Tibial nerve (tissue), 4 donors: ENCODE measurements around the gene AP2A2.

ENCODE experiments used
- EP300 ChIP-seq, 2 donors: sonication (generic); formaldehyde crosslinking; IDR thresholded peaks; one replicate each; pipeline ENCODE4 v1.6.1; 2017; ENCODE audit warnings: antibody characterized with exemption in 2 of 2, mild to moderate bottlenecking in 1 of 2
- POLR2A ChIP-seq, 2 donors: fragments of 450-650 bp; IDR thresholded peaks; one replicate each; pipeline ENCODE4 v1.6.1; 2017; ENCODE audit warnings: antibody characterized with exemption in 2 of 2, mild to moderate bottlenecking in 2 of 2, moderate library complexity in 2 of 2
- TF ChIP-seq, protein P1 (sequence below), 5 experiments: fragments of 200-600 bp in 3 of 5; fragments of 450-650 bp in 2 of 5; sonication (generic) in 3 of 5; IDR thresholded peaks; one replicate each; pipeline ENCODE4 v1.5.1; 2016 to 2019; ENCODE audit warnings: antibody characterized with exemption in 5 of 5, mild to moderate bottlenecking in 3 of 5, moderate library complexity in 2 of 5

- TF ChIP-seq, protein P1, sequence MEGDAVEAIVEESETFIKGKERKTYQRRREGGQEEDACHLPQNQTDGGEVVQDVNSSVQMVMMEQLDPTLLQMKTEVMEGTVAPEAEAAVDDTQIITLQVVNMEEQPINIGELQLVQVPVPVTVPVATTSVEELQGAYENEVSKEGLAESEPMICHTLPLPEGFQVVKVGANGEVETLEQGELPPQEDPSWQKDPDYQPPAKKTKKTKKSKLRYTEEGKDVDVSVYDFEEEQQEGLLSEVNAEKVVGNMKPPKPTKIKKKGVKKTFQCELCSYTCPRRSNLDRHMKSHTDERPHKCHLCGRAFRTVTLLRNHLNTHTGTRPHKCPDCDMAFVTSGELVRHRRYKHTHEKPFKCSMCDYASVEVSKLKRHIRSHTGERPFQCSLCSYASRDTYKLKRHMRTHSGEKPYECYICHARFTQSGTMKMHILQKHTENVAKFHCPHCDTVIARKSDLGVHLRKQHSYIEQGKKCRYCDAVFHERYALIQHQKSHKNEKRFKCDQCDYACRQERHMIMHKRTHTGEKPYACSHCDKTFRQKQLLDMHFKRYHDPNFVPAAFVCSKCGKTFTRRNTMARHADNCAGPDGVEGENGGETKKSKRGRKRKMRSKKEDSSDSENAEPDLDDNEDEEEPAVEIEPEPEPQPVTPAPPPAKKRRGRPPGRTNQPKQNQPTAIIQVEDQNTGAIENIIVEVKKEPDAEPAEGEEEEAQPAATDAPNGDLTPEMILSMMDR (IDR thresholded peaks at IDR 0.05): no peak
- TF ChIP-seq POLR2A (IDR thresholded peaks at IDR 0.05): no peak
- TF ChIP-seq EP300 (IDR thresholded peaks at IDR 0.05): no peak
Observed at GRCh38 chr11:914204-914603, 11.5 kb upstream of the AP2A2 start.
